ENCODE data around the gene IFI16. TPM values are rescaled to one million over a fixed set of nuclear protein-coding genes. Genes with fewer than 3 reads are reported as not detected.
A peak's percentile ranks its signal among the peaks of the same experiment; 100 is the strongest.
"Not testable (repeated sequence)": the region's sequence is repeated elsewhere in the genome, so short reads cannot be mapped to it uniquely, and the experiment has no call there.

Gene IFI16
- polyA plus RNA-seq, 3 donors: 64.8 to 99.7 (median 80.1) TPM

GRCh38 chr1:159005676-159006075 lies 4.0 kb upstream of the IFI16 start:
- Mint-ChIP-seq H3K4me1 (peaks cover 44% of the 10 kb centered on the region), H3K27me3 (ENCODE audit: low read depth in 3 of 3) (peaks cover 0 to 2% (median 0%) of the 10 kb centered on the region in 3 donors), H3K36me3 (no peaks in the 10 kb centered on the region), H3K27ac (peak overlapping the region in 2 of 7 donors; percentile 51 to 68), H3K9me3 (no peaks in the 10 kb centered on the region), H3K4me3 (no peak overlapping the region)
- no peak for TF ChIP-seq CTCF (IDR thresholded peaks at IDR 0.05)
- H3K27ac ChIP-seq (ENCODE audit: low read depth in 1 of 2, low read length in 2 of 2): no peak overlapping the region
- no CpG with 5 or more reads among the region's 6 CpGs for WGBS (ENCODE audit: insufficient coverage)
- H3K36me3 ChIP-seq (replicated peaks in 1 of 2; ENCODE audit: control insufficient read depth in 1 of 2, insufficient read depth in 2 of 2, low read length in 2 of 2): no peaks in the 10 kb centered on the region
- no peak overlapping the region for H3K9ac ChIP-seq (ENCODE audit: insufficient read depth, low read length, poor library complexity, severe bottlenecking)
- H3K27me3 ChIP-seq (ENCODE audit: control insufficient read depth in 2 of 2, insufficient read depth in 2 of 2, low read length in 2 of 2): no peaks in the 10 kb centered on the region
- peaks cover 31 to 38% of the 10 kb centered on the region in 2 donors for H3K4me1 ChIP-seq (ENCODE audit: control insufficient read depth in 1 of 2, insufficient read depth in 2 of 2, low read length in 2 of 2)
- DNase-seq: no peak
- H2AFZ ChIP-seq (ENCODE audit: insufficient read depth, low read depth, low read length, poor library complexity, severe bottlenecking): peak overlapping the region; percentile 51
- no peak overlapping the region for H3K4me3 ChIP-seq (replicated peaks in 1 of 3; ENCODE audit: low read depth in 2 of 3, low read length in 3 of 3)
- no peaks in the 10 kb centered on the region for H4K20me1 ChIP-seq (ENCODE audit: insufficient read depth, low read length)
- intact Hi-C loops (cut with micrococcal nuclease): loop anchor here in 1 of 2 donors (10.0 kb wide), 1 partner anchor 821 kb away; the partner anchor contains the start of gene CD1D
- H3K79me2 ChIP-seq (ENCODE audit: insufficient read depth, low read length): peaks cover 23% of the 10 kb centered on the region
- H3K4me2 ChIP-seq (replicated peaks; ENCODE audit: extremely low read depth, low read length, poor library complexity, severe bottlenecking): peak overlapping the region; percentile 13
- no peaks in the 10 kb centered on the region for H3K9me3 ChIP-seq (replicated peaks in 1 of 2; ENCODE audit: control insufficient read depth in 1 of 2, insufficient read depth in 1 of 2, low read length in 2 of 2)

GRCh38 chr1:159006210-159006807 lies 3.4 kb upstream of the IFI16 start:
- not testable (repeated sequence) for H4K20me1 ChIP-seq (ENCODE audit: insufficient read depth, low read length); H3K9me3 ChIP-seq (replicated peaks in 1 of 2; ENCODE audit: control insufficient read depth in 1 of 2, insufficient read depth in 1 of 2, low read length in 2 of 2); H3K36me3 Mint-ChIP-seq; DNase-seq; H3K27me3 ChIP-seq (ENCODE audit: control insufficient read depth in 2 of 2, insufficient read depth in 2 of 2, low read length in 2 of 2); H3K9ac ChIP-seq (ENCODE audit: insufficient read depth, low read length, poor library complexity, severe bottlenecking); H3K27me3 Mint-ChIP-seq (ENCODE audit: low read depth in 3 of 3); H3K9me3 Mint-ChIP-seq; H3K4me3 Mint-ChIP-seq; H3K4me3 ChIP-seq (replicated peaks in 1 of 3; ENCODE audit: low read depth in 2 of 3, low read length in 3 of 3); H3K27ac ChIP-seq (ENCODE audit: low read depth in 1 of 2, low read length in 2 of 2); H3K36me3 ChIP-seq (replicated peaks in 1 of 2; ENCODE audit: control insufficient read depth in 1 of 2, insufficient read depth in 2 of 2, low read length in 2 of 2); H3K4me2 ChIP-seq (replicated peaks; ENCODE audit: extremely low read depth, low read length, poor library complexity, severe bottlenecking)
- H3K4me1 Mint-ChIP-seq: peaks cover 42% of the 10 kb centered on the region
- peak overlapping the region in 2 of 7 donors; percentile 51 to 68 for H3K27ac Mint-ChIP-seq
- intact Hi-C loops (cut with micrococcal nuclease): loop anchor here in 1 of 2 donors (10.0 kb wide), 1 partner anchor 822 kb away; the partner anchor contains the start of gene CD1D
- Histone ChIP-seq H2AFZ (ENCODE audit: insufficient read depth, low read depth, low read length, poor library complexity, severe bottlenecking) (peak overlapping the region; percentile 51), H3K4me1 (ENCODE audit: control insufficient read depth in 1 of 2, insufficient read depth in 2 of 2, low read length in 2 of 2) (peaks cover 31 to 38% of the 10 kb centered on the region in 2 donors), H3K79me2 (ENCODE audit: insufficient read depth, low read length) (peaks cover 29% of the 10 kb centered on the region)
- 100% methylated on average over 1 of the region's 11 CpGs for WGBS (ENCODE audit: insufficient coverage)
